ENCODE results near the gene C3orf62.

C3orf62 gene

DNA sequence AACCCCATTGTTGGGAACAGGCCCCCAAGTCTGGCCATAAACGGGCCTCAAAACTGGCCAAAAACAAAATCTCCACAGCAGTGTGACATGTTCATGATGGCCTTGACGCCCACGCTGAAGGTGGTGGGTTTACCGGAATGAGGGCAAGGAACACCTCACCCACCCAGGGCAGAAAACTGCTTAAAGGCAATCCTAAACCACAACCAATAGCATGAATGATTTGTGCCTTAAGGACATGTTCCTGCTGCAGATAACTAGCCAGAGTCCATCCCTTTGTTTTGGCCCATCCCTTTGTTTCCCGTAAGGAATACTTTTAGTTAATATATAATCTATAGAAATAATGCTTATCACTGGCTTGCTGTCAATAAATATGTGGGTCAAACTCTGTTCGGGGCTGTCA is 57.9 kb downstream of the C3orf62 start:
- FAIRE-seq: no peak
- no peak for DNase-seq (ENCODE audit: insufficient read length, low spot score)
